Measurements from ENCODE around the gene R3HCC1L. TPM values are rescaled to one million over a fixed set of nuclear protein-coding genes. Genes with fewer than 3 reads are reported as not detected.

Gene R3HCC1L
- total and polyA plus RNA-seq, 9 of the 15 experiments (the other 6 are each of a cell fraction or from before 2014, with no cell fraction given) = 9.1 to 17.8 (median 12.6) TPM

DNA sequence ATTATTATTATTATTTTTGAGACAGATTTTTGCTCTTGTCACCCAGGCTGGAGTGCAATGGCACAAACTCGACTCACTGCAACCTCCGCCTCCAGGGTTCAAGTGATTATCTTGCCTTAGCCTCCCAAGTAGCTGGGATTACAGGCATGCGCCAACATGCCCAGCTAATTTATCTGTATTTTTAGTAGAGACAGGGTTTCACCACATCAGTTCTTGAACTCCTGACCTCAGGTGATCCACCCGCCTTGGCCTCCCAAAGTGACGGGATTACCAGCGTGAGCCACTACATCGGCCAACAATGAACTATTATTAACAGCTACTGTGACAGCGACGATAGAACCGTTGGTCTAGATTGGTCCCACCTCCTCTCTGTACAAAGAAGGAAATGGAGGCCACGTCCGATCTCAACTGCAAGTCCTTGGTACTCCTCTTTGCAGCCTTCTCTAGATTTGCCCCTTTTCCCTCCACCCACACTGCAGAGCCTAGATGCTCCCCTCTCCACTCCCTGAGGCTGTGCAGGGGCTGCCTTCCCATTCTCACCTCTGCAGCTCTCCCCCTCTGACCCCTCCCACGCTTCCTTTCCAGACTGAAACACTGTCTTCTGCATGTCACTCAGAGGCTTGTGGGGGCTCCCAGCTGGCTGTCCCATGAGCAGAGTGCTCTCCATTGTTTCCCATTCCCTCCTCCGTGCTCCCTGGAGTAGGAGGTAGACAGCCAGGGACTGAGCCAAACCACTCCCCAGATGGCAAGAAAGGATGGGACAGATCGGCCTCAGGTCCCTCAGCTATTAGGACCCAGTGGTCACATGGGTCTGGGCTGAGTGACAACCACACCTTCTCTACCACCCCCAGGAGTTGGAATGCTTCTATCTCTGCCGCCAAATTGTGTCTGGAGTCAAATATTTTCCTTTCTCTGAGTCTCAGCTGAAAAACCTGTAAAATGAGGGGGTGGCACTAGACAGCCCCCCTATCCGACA, 131.2 kb downstream of the R3HCC1L start:
- H4K20me1 ChIP-seq (replicated peaks; ENCODE audit: control insufficient read depth, insufficient read depth, low read length) = no peaks in the 10 kb centered on the region
- no peaks in the 10 kb centered on the region for H3K36me3 ChIP-seq (ENCODE audit: control insufficient read depth, insufficient read depth, low read length)
- in situ Hi-C loops (cut with MboI) = no loop called here
- H3K9me1 ChIP-seq (ENCODE audit: control insufficient read depth, insufficient read depth, low read length) = no peaks in the 10 kb centered on the region
- H3K9ac ChIP-seq (ENCODE audit: insufficient read depth in 1 of 2, low read depth in 2 of 2, low read length in 2 of 2) = 0 out of 4 replicates have a peak overlapping the region, but pooled peaks of 1 of the 2 experiments have one; percentile 17
- no peak overlapping the region for H3K4me2 ChIP-seq (ENCODE audit: insufficient read depth, low read length)
- 48% methylated on average over 16 of the region's 17 CpGs for WGBS (ENCODE audit: insufficient coverage, low coverage, missing lambda C conversion rate)
- no peak overlapping the region for H2AFZ ChIP-seq (ENCODE audit: low read depth, low read length)
- H3K27ac ChIP-seq (ENCODE audit: extremely low read depth, low read depth, low read length) = no peak overlapping the region
- ChIA-PET POLR2A (interaction anchor here (0.9 to 1.2 kb wide), 2 partner anchors 11 to 17 kb away, joined by 3 read pairs; no protein-coding TSS in a partner anchor), CTCF (ENCODE audit: low intra/inter-chr PET ratio) (no interaction called here)
- FAIRE-seq (no peak), ATAC-seq (no peak), DNase-seq (ENCODE audit: extremely low read depth in 1 of 4, low spot score in 3 of 4) (no peak)
- TF ChIP-seq SAFB2 (IDR thresholded peaks at IDR 0.05; ENCODE audit: borderline replicate concordance, low read depth, low read length, severe bottlenecking) = no peak
- TF ChIP-seq, protein P1, sequence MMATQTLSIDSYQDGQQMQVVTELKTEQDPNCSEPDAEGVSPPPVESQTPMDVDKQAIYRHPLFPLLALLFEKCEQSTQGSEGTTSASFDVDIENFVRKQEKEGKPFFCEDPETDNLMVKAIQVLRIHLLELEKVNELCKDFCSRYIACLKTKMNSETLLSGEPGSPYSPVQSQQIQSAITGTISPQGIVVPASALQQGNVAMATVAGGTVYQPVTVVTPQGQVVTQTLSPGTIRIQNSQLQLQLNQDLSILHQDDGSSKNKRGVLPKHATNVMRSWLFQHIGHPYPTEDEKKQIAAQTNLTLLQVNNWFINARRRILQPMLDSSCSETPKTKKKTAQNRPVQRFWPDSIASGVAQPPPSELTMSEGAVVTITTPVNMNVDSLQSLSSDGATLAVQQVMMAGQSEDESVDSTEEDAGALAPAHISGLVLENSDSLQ (IDR thresholded peaks at IDR 0.05) = peak; percentile 53; the same call in 1 of the 2 replicates
- H3K79me2 ChIP-seq (ENCODE audit: control insufficient read depth, insufficient read depth, low read length) = no peaks in the 10 kb centered on the region
- intact Hi-C loops (cut with micrococcal nuclease) = no loop called here
- H3K9me3 ChIP-seq (replicated peaks; ENCODE audit: control insufficient read depth, insufficient read depth, low read depth, low read length) = no peaks in the 10 kb centered on the region
- peaks cover 4 to 24% of the 10 kb centered on the region in 2 experiments; a peak in 3 of 5 replicates for H3K4me1 ChIP-seq (replicated peaks in 1 of 2; ENCODE audit: control insufficient read depth in 2 of 2, insufficient read depth in 2 of 2, low read length in 2 of 2)
- no peak overlapping the region for H3K4me3 ChIP-seq
- H3K27me3 ChIP-seq (ENCODE audit: control insufficient read depth in 2 of 2, insufficient read depth in 2 of 2, low read length in 2 of 2) = peaks cover 0 to 21% of the 10 kb centered on the region in 2 experiments; a peak in 2 of 5 replicates
- no TSS peak for BruUV-seq (replicated peaks)
